ENCODE results near the gene SYNGR1.
"Not testable (repeated sequence)": the region's sequence is repeated elsewhere in the genome, so short reads cannot be mapped to it uniquely, and the experiment has no call there.

The SYNGR1 gene

GRCh38 chr22:39411828-39412365 lies 62.1 kb downstream of the SYNGR1 start:
- H3K4me2 ChIP-seq (ENCODE audit: insufficient read depth, low read length, poor library complexity, severe bottlenecking); H2AFZ ChIP-seq (ENCODE audit: low read length); H3K4ac ChIP-seq (ENCODE audit: low read length); H2BK5ac ChIP-seq (ENCODE audit: low read length); H3K9ac ChIP-seq (ENCODE audit: low read depth, low read length, poor library complexity); H3K23ac ChIP-seq (ENCODE audit: low read depth, low read length, poor library complexity); H4K91ac ChIP-seq (ENCODE audit: low read depth, low read length, poor library complexity); H2BK12ac ChIP-seq (ENCODE audit: low read length); DNase-seq (ENCODE audit: low spot score); H3K9me3 ChIP-seq (replicated peaks in 1 of 2; ENCODE audit: control insufficient read depth in 2 of 2, insufficient read depth in 1 of 2, low read depth in 1 of 2, low read length in 2 of 2); H2AK5ac ChIP-seq (ENCODE audit: low read depth, low read length); H3K4me1 ChIP-seq (ENCODE audit: control insufficient read depth in 2 of 2, insufficient read depth in 1 of 2, low read depth in 1 of 2, low read length in 2 of 2); H2BK120ac ChIP-seq (ENCODE audit: low read depth, low read length); H3K14ac ChIP-seq (ENCODE audit: low read length); H4K8ac ChIP-seq (ENCODE audit: low read depth, low read length); H2BK15ac ChIP-seq (ENCODE audit: low read length); H3K4me3 ChIP-seq (ENCODE audit: low read length in 2 of 2); H3K27ac ChIP-seq (replicated peaks; ENCODE audit: low read length); H3K27me3 ChIP-seq (ENCODE audit: control insufficient read depth in 3 of 3, insufficient read depth in 3 of 3, low read depth in 1 of 3, low read length in 3 of 3); H3K79me1 ChIP-seq (ENCODE audit: low read depth, low read length); H3K18ac ChIP-seq (ENCODE audit: low read length): not testable (repeated sequence)
- peaks cover 17 to 21% of the 10 kb centered on the region in 2 donors for H3K36me3 ChIP-seq (replicated peaks in 1 of 2; ENCODE audit: control insufficient read depth in 2 of 2, insufficient read depth in 2 of 2, low read length in 2 of 2)
- no CpG with 5 or more reads among the region's 11 CpGs for WGBS, 2 donors (ENCODE audit: extremely low coverage in 2 of 2, insufficient read length in 2 of 2, insufficient replicate concordance in 1 of 2)

DNA sequence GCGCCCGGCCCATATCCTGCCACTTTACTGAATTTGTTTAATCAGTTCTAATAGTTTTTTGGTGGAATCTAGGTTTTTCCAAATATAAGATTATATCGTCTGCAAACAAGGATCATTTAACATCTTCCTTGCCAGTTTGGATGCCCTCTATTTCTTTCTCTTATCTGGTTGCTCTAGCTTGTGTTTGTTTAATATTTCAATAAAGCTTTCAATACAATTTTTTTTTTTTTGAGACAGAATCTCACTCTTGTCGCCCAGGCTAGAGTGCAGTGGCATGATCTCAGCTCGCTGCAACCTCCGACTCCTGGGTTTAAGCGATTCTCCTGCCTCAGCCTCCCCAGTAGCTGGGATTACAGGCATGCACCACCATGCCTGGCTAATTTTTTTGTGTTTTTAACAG lies 63.4 kb downstream of the SYNGR1 start:
- H2BK15ac ChIP-seq (ENCODE audit: low read length); H3K23ac ChIP-seq (ENCODE audit: low read depth, low read length, poor library complexity); H4K91ac ChIP-seq (ENCODE audit: low read depth, low read length, poor library complexity); H2AK5ac ChIP-seq (ENCODE audit: low read depth, low read length); H2BK120ac ChIP-seq (ENCODE audit: low read depth, low read length); H3K4ac ChIP-seq (ENCODE audit: low read length); H2BK5ac ChIP-seq (ENCODE audit: low read length); H3K14ac ChIP-seq (ENCODE audit: low read length); H4K8ac ChIP-seq (ENCODE audit: low read depth, low read length); H2AFZ ChIP-seq (ENCODE audit: low read length); H3K79me1 ChIP-seq (ENCODE audit: low read depth, low read length); H3K27ac ChIP-seq (replicated peaks; ENCODE audit: low read length); DNase-seq (ENCODE audit: low spot score); H2BK12ac ChIP-seq (ENCODE audit: low read length); H3K27me3 ChIP-seq (ENCODE audit: control insufficient read depth in 3 of 3, insufficient read depth in 3 of 3, low read depth in 1 of 3, low read length in 3 of 3); H3K18ac ChIP-seq (ENCODE audit: low read length); H3K4me3 ChIP-seq (ENCODE audit: low read length in 2 of 2); H3K9me3 ChIP-seq (replicated peaks in 1 of 2; ENCODE audit: control insufficient read depth in 2 of 2, insufficient read depth in 1 of 2, low read depth in 1 of 2, low read length in 2 of 2); H3K9ac ChIP-seq (ENCODE audit: low read depth, low read length, poor library complexity); H3K4me2 ChIP-seq (ENCODE audit: insufficient read depth, low read length, poor library complexity, severe bottlenecking); H3K4me1 ChIP-seq (ENCODE audit: control insufficient read depth in 2 of 2, insufficient read depth in 1 of 2, low read depth in 1 of 2, low read length in 2 of 2): not testable (repeated sequence)
- no CpG with 5 or more reads among the region's 7 CpGs for WGBS, 2 donors (ENCODE audit: extremely low coverage in 2 of 2, insufficient read length in 2 of 2, insufficient replicate concordance in 1 of 2)
- peaks cover 23 to 32% of the 10 kb centered on the region in 2 donors for H3K36me3 ChIP-seq (replicated peaks in 1 of 2; ENCODE audit: control insufficient read depth in 2 of 2, insufficient read depth in 2 of 2, low read length in 2 of 2)

DNA sequence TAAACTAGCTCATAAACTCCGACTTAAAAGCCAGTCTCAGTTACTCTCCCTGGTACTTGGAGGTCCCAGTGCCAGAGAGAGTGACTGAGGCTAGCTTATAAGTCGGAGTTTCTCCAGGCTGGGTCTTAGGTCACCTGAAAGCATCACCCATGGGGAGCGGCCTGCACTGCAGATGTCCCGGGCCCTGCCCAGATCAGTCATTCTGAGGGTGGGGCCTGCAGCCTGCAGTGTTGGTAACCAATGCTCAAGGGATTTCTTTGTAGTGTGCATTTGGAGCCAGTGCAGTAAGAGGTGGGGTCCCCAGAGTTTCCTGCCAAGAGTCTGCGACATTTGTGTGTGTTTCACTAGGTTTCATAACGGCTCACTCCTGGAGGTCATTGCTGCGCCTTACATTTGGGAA lies 64.6 kb downstream of the SYNGR1 start:
- H2BK5ac ChIP-seq (ENCODE audit: low read length) = no peak overlapping the region
- no peak overlapping the region for H2BK12ac ChIP-seq (ENCODE audit: low read length)
- no peak overlapping the region for H2AFZ ChIP-seq (ENCODE audit: low read length)
- no peak overlapping the region for H3K4me3 ChIP-seq (ENCODE audit: low read length in 2 of 2)
- H3K14ac ChIP-seq (ENCODE audit: low read length) = no peak overlapping the region
- no peak overlapping the region for H3K4me2 ChIP-seq (ENCODE audit: insufficient read depth, low read length, poor library complexity, severe bottlenecking)
- H3K9me3 ChIP-seq (replicated peaks in 1 of 2; ENCODE audit: control insufficient read depth in 2 of 2, insufficient read depth in 1 of 2, low read depth in 1 of 2, low read length in 2 of 2) = no peaks in the 10 kb centered on the region
- no CpG with 5 or more reads among the region's 7 CpGs for WGBS, 2 donors (ENCODE audit: extremely low coverage in 2 of 2, insufficient read length in 2 of 2, insufficient replicate concordance in 1 of 2)
- no peak overlapping the region for H3K4ac ChIP-seq (ENCODE audit: low read length)
- H2AK5ac ChIP-seq (ENCODE audit: low read depth, low read length) = no peak overlapping the region
- no peak overlapping the region for H2BK120ac ChIP-seq (ENCODE audit: low read depth, low read length)
- peaks cover 2% of the 10 kb centered on the region for H3K79me1 ChIP-seq (ENCODE audit: low read depth, low read length)
- H3K36me3 ChIP-seq (replicated peaks in 1 of 2; ENCODE audit: control insufficient read depth in 2 of 2, insufficient read depth in 2 of 2, low read length in 2 of 2) = peaks cover 32 to 44% of the 10 kb centered on the region in 2 donors
- H3K23ac ChIP-seq (ENCODE audit: low read depth, low read length, poor library complexity) = no peak overlapping the region
- H4K91ac ChIP-seq (ENCODE audit: low read depth, low read length, poor library complexity) = no peak overlapping the region
- H3K4me1 ChIP-seq (ENCODE audit: control insufficient read depth in 2 of 2, insufficient read depth in 1 of 2, low read depth in 1 of 2, low read length in 2 of 2) = peaks cover 0 to 1% of the 10 kb centered on the region in 2 donors
- no peaks in the 10 kb centered on the region for H3K27me3 ChIP-seq (ENCODE audit: control insufficient read depth in 3 of 3, insufficient read depth in 3 of 3, low read depth in 1 of 3, low read length in 3 of 3)
- H3K27ac ChIP-seq (replicated peaks; ENCODE audit: low read length) = no peak overlapping the region
- no peak overlapping the region for H3K18ac ChIP-seq (ENCODE audit: low read length)
- H2BK15ac ChIP-seq (ENCODE audit: low read length) = no peak overlapping the region
- H4K8ac ChIP-seq (ENCODE audit: low read depth, low read length) = no peak overlapping the region
- H3K9ac ChIP-seq (ENCODE audit: low read depth, low read length, poor library complexity) = no peak overlapping the region
- DNase-seq (ENCODE audit: low spot score) = no peak

- no peak overlapping the region for H3K14ac ChIP-seq (ENCODE audit: low read length)
- no peak overlapping the region for H2BK15ac ChIP-seq (ENCODE audit: low read length)
- H3K9me3 ChIP-seq (replicated peaks in 1 of 2; ENCODE audit: control insufficient read depth in 2 of 2, insufficient read depth in 1 of 2, low read depth in 1 of 2, low read length in 2 of 2) = no peaks in the 10 kb centered on the region
- no peak overlapping the region for H3K4me3 ChIP-seq (ENCODE audit: low read length in 2 of 2)
- H4K8ac ChIP-seq (ENCODE audit: low read depth, low read length) = no peak overlapping the region
- no peak overlapping the region for H2BK12ac ChIP-seq (ENCODE audit: low read length)
- H3K79me1 ChIP-seq (ENCODE audit: low read depth, low read length) = no peaks in the 10 kb centered on the region
- no CpG with 5 or more reads among the region's 11 CpGs for WGBS, 2 donors (ENCODE audit: extremely low coverage in 2 of 2, insufficient read length in 2 of 2, insufficient replicate concordance in 1 of 2)
- no peak overlapping the region for H3K4ac ChIP-seq (ENCODE audit: low read length)
- H2AK5ac ChIP-seq (ENCODE audit: low read depth, low read length) = no peak overlapping the region
- DNase-seq (ENCODE audit: low spot score) = no peak
- H3K23ac ChIP-seq (ENCODE audit: low read depth, low read length, poor library complexity) = no peak overlapping the region
- no peaks in the 10 kb centered on the region for H3K4me1 ChIP-seq (ENCODE audit: control insufficient read depth in 2 of 2, insufficient read depth in 1 of 2, low read depth in 1 of 2, low read length in 2 of 2)
- no peak overlapping the region for H3K4me2 ChIP-seq (ENCODE audit: insufficient read depth, low read length, poor library complexity, severe bottlenecking)
- no peak overlapping the region for H3K18ac ChIP-seq (ENCODE audit: low read length)
- no peak overlapping the region for H4K91ac ChIP-seq (ENCODE audit: low read depth, low read length, poor library complexity)
- no peak overlapping the region for H2BK5ac ChIP-seq (ENCODE audit: low read length)
- H3K27ac ChIP-seq (replicated peaks; ENCODE audit: low read length) = no peak overlapping the region
- peaks cover 36 to 49% of the 10 kb centered on the region in 2 donors for H3K36me3 ChIP-seq (replicated peaks in 1 of 2; ENCODE audit: control insufficient read depth in 2 of 2, insufficient read depth in 2 of 2, low read length in 2 of 2)
- no peak overlapping the region for H2AFZ ChIP-seq (ENCODE audit: low read length)
- H3K9ac ChIP-seq (ENCODE audit: low read depth, low read length, poor library complexity) = peak overlapping the region; percentile 32
- no peaks in the 10 kb centered on the region for H3K27me3 ChIP-seq (ENCODE audit: control insufficient read depth in 3 of 3, insufficient read depth in 3 of 3, low read depth in 1 of 3, low read length in 3 of 3)
- no peak overlapping the region for H2BK120ac ChIP-seq (ENCODE audit: low read depth, low read length)
Observed at GRCh38 chr22:39414886-39415285, 65.1 kb downstream of the SYNGR1 start.
